Iris pigment epithelial cell (primary cell): ENCODE data around the gene TCF7L1.
"Not testable (repeated sequence)": the region's sequence is repeated elsewhere in the genome, so short reads cannot be mapped to it uniquely, and the experiment has no call there.

Experiments used
- DNase-seq: peaks from one replicate; pipeline ENCODE4 v3.0.0-alpha.2; 2011; ENCODE audit warnings: low read depth

Gene TCF7L1

GRCh38 chr2:85132834-85133637, at the start of gene TCF7L1:
TSS of gene TCF7L1 (plus strand) at chr2:85133392. CDS start at chr2:85133685, 293 bp downstream.
- peak; percentile 89 for DNase-seq

DNA sequence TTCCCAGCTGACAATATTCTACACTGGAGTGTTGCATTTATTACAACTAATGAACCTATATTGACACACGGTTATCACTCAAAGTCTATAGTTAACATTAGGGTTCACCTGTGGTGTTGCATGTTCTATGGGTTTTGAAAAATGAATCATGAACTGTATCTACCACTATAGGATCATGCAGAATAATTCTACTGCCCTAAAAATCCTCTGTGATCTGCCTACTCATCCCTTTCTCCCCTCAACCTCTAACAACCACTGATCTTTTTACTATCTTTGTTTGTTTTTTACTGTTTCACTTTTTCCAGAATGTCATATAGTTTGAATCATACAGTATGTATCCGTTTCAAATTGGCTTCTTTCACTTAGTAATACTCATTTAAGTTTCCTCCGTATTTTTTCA, 47.6 kb upstream of the TCF7L1 start:
- DNase-seq = no peak

DNA sequence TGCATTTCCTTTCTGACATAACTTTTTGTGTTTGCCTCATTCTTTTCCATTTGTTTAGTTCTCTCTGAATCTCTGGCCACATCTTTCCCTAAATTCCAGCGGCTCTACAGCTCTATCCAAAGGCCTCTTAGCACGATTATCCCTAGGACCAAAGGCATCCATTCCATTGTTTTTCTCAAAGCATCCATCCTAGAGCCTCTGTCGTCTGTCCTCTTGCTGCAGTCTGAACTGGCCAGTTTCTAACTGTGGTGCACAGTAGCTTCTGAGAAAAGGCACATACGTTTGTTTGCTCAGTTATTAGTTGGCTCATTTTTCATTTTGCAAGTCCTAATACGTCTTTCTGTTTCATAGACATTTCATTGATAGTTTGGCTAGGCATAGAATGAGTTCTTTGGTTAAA, 45.7 kb upstream of the TCF7L1 start:
- DNase-seq = no peak

DNA sequence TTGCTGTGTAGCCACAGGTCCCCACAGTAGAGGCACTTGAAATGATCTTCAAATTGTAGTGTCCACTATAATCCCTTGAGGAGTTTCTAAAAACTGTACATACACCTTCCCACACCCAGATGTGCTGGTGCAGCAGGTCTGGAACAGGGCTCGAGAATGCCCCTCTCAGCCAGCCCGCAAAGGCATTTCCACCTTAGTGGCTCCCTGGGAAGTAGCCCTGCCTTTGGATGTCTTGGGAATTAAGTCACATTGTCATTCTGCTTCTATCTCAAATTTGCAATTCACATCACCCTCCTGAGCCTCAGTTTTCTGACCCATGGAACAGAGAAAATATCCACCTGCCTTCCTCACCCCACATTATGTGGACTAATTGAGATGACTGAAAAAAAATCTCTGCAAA, 44.3 kb upstream of the TCF7L1 start:
- no peak for DNase-seq

GRCh38 chr2:85089585-85089984, 43.6 kb upstream of the TCF7L1 start:
- DNase-seq = no peak

GRCh38 chr2:85091838-85092237, 41.4 kb upstream of the TCF7L1 start:
- no peak for DNase-seq

DNA sequence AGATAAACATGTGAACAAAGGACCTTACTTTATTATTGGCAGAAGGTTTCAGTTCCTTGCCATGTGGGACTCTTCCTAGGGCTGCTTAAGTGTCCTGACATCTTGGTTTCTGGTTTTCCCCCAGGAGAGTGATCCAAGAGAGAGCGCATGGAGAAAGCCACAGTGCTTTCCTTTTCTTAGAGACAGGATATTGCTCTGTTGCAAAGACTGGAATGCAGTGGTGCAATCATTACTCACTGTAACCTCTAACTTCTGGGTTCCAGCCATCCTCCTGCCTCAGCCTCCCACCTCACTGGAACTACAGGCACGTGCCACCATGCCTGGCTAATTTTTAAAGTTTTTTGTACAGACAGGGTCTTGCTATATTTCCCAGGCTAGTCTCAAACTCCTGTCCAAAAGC, 38.1 kb upstream of the TCF7L1 start:
- DNase-seq = peak; percentile 53

DNA sequence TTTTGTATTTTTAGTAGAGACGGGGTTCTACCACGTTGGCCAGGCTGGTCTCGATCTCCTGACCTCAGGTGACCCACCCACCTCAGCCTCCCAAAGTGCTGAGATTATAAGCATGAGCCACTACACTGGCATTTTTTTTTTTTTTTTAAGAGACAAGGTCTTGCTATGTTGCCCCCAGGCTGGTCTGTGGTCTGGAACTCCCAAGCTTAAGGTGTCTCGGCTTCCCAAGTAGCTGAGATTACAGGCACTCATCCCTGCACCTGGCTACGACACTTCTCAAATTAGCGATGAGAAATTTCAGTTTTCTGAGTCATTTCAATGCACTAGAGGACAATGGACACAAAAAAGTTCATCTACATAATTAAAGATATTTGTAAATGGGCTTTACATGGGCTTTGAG, 36.6 kb upstream of the TCF7L1 start:
- DNase-seq = no peak

DNA sequence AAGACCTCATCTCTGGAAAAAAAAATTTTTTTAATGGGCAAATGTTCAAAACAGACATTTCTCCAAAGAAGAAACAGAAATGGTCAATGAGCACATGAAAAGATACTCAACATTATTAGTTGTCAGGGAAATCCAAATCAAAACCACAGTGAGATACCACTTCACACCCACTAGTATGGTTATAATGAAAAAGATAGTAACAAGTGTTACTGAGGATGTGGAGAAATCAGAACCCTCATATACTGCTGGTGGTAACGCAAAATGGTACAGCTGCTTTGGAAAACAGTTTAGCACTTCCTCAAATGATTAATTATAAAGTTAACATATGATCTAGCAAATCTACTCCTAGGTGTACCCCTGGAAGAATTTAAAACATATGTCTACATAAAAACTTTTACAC, 29.0 kb upstream of the TCF7L1 start:
- DNase-seq = no peak

DNA sequence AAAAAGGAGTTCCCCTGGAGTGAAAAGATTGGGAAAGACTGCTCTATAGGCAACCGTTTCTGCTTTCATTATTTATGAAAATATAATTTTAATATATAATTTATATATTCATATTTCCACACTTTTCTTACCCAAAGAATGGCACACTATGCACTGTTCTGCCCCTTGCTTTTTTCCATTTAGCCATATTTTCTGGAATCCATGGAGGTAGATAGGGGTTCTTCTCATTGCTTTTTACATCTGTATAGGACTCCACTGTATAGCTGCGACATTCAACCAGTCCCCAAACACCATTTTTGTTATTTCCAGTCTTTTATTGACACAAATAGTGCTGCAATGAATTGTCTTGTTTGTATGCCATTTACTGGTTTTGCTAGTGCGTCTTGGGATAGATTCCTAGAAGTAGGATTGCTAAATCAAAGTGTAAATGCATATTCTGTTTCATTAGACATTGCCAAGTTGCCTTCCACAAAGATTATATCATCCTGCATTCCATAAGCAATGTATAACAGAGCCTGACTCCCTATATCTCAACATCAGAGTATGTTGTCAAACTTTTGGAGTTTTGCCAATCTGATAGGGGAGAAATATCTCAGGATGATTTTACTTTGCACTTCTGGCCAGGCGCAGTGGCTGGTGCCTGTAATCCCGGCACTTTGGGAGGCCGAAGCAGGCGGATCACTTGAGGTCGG, 26.6 kb upstream of the TCF7L1 start:
- peak; percentile 91 for DNase-seq

- peak; percentile 82 for DNase-seq
Measured at GRCh38 chr2:85110991-85111560, 22.1 kb upstream of the TCF7L1 start.

DNA sequence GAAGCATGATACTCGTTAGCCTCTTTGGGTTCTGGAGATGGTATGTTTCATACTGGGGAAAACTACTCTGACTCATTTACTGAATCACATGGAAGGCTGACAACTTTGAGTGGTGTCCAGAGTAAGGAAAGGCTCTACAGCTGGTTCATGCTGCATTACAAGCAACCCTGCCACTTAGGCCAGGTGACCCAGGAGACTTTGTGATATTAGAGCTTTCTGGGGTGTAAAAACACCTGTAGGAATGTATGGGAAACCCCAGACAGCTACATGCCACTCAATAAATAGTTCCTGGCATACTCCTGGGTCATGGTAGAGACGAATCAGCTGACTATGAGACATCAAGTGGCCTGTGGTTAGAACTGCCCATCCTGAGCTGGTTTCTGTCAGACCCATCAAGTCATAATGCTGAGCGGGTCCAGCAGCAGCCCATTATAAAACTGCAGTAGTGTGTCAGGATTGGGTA, 21.3 kb upstream of the TCF7L1 start:
- peak; percentile 42 for DNase-seq

DNA sequence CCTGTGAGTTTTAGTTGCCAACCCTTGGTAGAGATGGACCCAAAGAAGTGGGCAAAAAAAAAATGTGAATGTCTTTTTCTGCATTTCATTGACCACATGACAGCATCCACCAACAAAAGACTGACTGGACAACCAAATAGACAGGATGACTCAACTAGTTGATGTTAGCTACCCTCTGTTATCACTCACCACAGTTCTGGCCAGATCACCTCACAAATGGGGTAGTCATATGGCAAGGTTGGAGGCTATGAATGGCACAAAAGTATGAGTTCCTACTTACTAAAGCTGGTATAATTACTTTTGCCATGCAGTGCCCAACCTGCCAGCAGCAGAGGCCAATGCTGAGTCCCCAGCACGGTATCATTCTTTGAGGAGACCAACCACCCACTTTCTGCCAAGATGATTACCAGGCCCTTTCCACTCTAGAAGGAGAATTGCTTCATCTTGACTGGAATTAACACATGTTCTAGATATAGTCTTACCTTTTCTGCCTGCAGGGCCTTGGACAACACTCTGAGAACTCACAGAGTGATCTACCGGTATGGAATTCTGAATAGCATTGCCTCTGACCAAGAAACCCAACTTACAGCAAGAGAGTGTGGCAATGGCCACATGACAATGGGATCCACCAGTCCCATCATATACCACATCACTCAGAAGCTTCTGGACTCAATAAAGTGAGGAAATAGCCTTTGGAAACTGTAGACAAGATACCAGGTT, 20.1 kb upstream of the TCF7L1 start:
- DNase-seq = no peak

GRCh38 chr2:85114586-85115330, 18.4 kb upstream of the TCF7L1 start:
- no peak for DNase-seq

DNA sequence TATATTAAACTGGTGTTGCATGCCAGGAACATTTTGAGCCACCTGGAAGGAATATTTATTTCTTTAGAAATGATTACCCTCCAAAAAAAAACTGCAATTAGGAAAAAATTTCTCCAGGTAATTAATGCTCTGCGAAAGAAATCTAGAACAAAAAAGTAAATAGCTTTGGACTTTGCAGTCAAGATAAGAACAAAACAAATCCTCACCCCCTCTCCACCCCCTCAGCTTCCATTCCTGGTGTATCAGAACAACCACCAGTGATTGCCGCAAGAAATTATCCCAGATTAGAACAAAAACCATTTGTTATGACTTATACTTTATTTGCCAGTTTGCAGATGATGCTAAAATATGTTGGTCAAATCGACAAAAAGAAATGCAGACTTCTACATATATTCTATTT, 17.0 kb upstream of the TCF7L1 start:
- DNase-seq = no peak

- DNase-seq = no peak
Measured at GRCh38 chr2:85119900-85120299, 13.3 kb upstream of the TCF7L1 start.

DNA sequence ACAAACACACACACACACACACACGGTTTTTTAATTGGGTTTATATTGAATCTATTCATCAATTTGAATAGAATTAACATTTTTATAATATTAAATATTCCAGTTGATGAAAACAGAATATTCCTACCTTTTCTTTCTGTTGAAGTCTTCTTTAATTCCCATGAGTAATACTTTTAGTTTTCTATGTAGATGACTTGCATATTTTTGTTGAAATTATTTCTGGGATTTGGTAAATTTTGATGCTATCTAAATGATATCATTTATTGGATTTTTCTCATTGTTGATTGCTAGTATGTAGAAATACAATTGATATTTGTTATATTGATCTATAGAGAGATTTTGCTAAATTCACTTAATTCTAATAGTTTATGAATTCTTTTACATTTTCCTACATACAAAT, 12.8 kb upstream of the TCF7L1 start:
- DNase-seq = no peak

GRCh38 chr2:85126462-85126861, 6.7 kb upstream of the TCF7L1 start:
- not testable (repeated sequence) for DNase-seq

- DNase-seq = no peak
Measured at GRCh38 chr2:85129861-85130260, 3.3 kb upstream of the TCF7L1 start.

- no peak for DNase-seq
Measured at GRCh38 chr2:85130407-85130806, 2.8 kb upstream of the TCF7L1 start.

DNA sequence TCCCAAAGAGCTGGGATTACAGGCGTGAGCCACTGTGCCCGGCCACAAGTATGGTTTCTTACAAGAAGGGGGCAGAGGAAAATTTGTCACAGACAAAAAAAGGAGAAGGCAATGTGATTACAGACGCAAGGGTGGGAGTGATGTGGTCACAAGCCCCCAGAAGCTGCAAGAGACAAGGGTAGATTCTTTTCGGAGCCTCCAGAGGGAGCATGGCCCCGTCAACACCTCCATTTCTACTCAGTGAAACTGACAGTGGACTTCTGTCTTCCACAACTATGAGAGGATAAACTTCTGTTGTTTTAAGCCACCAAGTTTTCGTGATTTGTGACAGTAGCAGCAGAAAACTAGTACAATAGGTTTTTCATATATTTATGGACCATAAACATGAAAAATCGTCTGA, 2.1 kb upstream of the TCF7L1 start:
- DNase-seq = peak; percentile 41

DNA sequence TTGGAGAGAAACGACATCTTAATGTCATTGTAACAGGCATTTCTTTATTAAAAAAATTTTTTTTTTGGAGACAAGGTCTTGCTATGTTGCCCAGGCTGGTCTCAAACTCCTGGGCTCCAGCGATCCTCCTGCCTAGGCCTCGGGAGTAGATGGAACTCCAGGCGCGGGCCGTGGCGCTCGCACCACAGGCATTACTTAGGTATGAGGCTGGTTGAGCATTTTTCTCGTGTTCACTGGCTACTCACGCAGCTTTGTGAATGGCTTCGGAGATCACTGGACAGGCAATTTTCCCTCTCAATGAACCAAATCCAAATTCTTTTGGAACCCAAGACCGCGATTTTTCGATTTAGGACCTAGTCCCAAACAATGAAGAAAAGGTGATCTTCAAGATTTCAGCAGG, 795 bp upstream of the TCF7L1 start:
- no peak for DNase-seq
